A549 (cell line): ENCODE measurements around the gene ARSH. TPM values are rescaled to one million over a fixed set of nuclear protein-coding genes. Genes with fewer than 3 reads are reported as not detected.
A peak's percentile ranks its signal among the peaks of the same experiment; 100 is the strongest.

Experiments
- ATAC-seq, 2 experiments: fragments of 200-7000 bp in 1 of 2; fragments of >200 bp in 1 of 2; cut with Nextera tagmentation in 1 of 2; cut with Tn5 transposase in 1 of 2; 3 replicates each; pipeline versions ENCODE4 v1.8.0 to v1.9.1; 2018 to 2020; ENCODE audit warnings: mild to moderate bottlenecking in 1 of 2, moderate library complexity in 1 of 2
- CTCF ChIA-PET: fragments of 300-600 bp; sonication (Branson Sonifier 250); formaldehyde crosslinking; extraction: SDS; loops from one replicate; lab custom pipeline; 2021; ENCODE audit warnings: antibody characterized with exemption, inconsistent platforms; lab: Yijun Ruan, JAX
- POLR2A ChIA-PET: fragments of 350-600 bp; formaldehyde crosslinking; extraction: SDS; loops from one replicate; lab custom pipeline; 2021; ENCODE audit warnings: antibody characterized with exemption, inconsistent platforms; lab: Yijun Ruan, JAX
- DNase-seq, 2 experiments: peaks; one replicate each; pipeline versions ENCODE4 v3.0.0 to v3.0.0-alpha.2; 2011 to 2016; ENCODE audit warnings: low read depth in 1 of 2, low spot score in 1 of 2
- FAIRE-seq: peaks from 2 replicates; lab custom pipeline; 2011; peaks lifted over from hg19 to GRCh38; lab: Jason Lieb, UNC
- H3K27ac ChIP-seq, 2 experiments: fragments of >200 bp; sonication (Bioruptor Twin); formaldehyde crosslinking; 3 replicates each; pipeline ENCODE4 v1.5.1; 2016 to 2017
- H3K4me1 ChIP-seq: fragments of >200 bp; sonication (Bioruptor Twin); formaldehyde crosslinking; 3 replicates; pipeline ENCODE4 v1.6.1; 2016
- H3K4me2 ChIP-seq: fragments of >200 bp; sonication (Bioruptor Twin); formaldehyde crosslinking; 3 replicates; pipeline ENCODE4 v1.6.1; 2016
- H3K4me3 ChIP-seq: fragments of >200 bp; sonication (Bioruptor Twin); formaldehyde crosslinking; 3 replicates; pipeline ENCODE4 v1.5.1; 2016
- H3K9me3 ChIP-seq: fragments of >200 bp; sonication (Bioruptor Twin); formaldehyde crosslinking; 3 replicates; pipeline ENCODE4 v1.6.1; 2016
- ATOH8 ChIP-seq: fragments of 250-450 bp; sonication (Bioruptor Pico); IDR thresholded peaks from 2 replicates; pipeline ENCODE4 v1.5.0; 2020; ENCODE audit warnings: low read depth, mild to moderate bottlenecking, moderate library complexity
- BHLHE40 ChIP-seq: IDR thresholded peaks from 2 replicates; pipeline ENCODE4 v1.6.1; 2012; ENCODE audit warnings: low read depth, low read length, inconsistent platforms
- CEBPB ChIP-seq, 2 experiments: fragments of >200 bp in 1 of 2; sonication (Bioruptor Twin) in 1 of 2; formaldehyde crosslinking in 1 of 2; IDR thresholded peaks; 2 replicates each; pipeline ENCODE4 v1.6.1; 2012 to 2016
- CHD4 ChIP-seq: fragments of 200-600 bp; sonication (generic); IDR thresholded peaks from 2 replicates; pipeline ENCODE4 v1.6.1; 2016; ENCODE audit warnings: antibody characterized with exemption, mild to moderate bottlenecking, borderline replicate concordance
- EHF ChIP-seq: fragments of 250-450 bp; sonication (Bioruptor Pico); IDR thresholded peaks from 2 replicates; pipeline ENCODE4 v1.5.0; 2020; ENCODE audit warnings: mild to moderate bottlenecking
- HEYL ChIP-seq: fragments of 250-450 bp; sonication (Bioruptor Pico); IDR thresholded peaks from 2 replicates; pipeline ENCODE4 v1.8.0; 2021; ENCODE audit warnings: mild to moderate bottlenecking, moderate library complexity
- HMGXB4 ChIP-seq: fragments of 250-450 bp; sonication (Bioruptor Pico); IDR thresholded peaks from 2 replicates; pipeline ENCODE4 v1.5.0; 2021; ENCODE audit warnings: mild to moderate bottlenecking, moderate library complexity, borderline replicate concordance
- HOXA7 ChIP-seq: fragments of 250-450 bp; sonication (Bioruptor Pico); IDR thresholded peaks from 2 replicates; pipeline ENCODE4 v1.5.0; 2020; ENCODE audit warnings: mild to moderate bottlenecking, moderate library complexity
- HOXB13 ChIP-seq: fragments of 250-450 bp; sonication (Bioruptor Pico); IDR thresholded peaks from 2 replicates; pipeline ENCODE4 v1.5.0; 2020; ENCODE audit warnings: low read depth, mild to moderate bottlenecking, moderate library complexity
- HOXB5 ChIP-seq: fragments of 250-450 bp; sonication (Bioruptor Pico); IDR thresholded peaks from 2 replicates; pipeline ENCODE4 v1.5.0; 2020; ENCODE audit warnings: mild to moderate bottlenecking, moderate library complexity
- MAFK ChIP-seq: fragments of 450-650 bp; IDR thresholded peaks from 2 replicates; pipeline ENCODE4 v1.6.1; 2014; ENCODE audit not compliant: partially characterized antibody
- MYC ChIP-seq: IDR thresholded peaks from 2 replicates; pipeline ENCODE4 v1.6.1; 2012; ENCODE audit warnings: mild to moderate bottlenecking, inconsistent platforms, low read length, improper control_type of control experiment, borderline replicate concordance
- NFE2L2 ChIP-seq: fragments of 150-350 bp; conservative IDR thresholded peaks from 2 replicates; pipeline ENCODE4 v1.6.1; 2014; ENCODE audit warnings: low read length
- NR3C1 ChIP-seq: fragments of >200 bp; sonication (Bioruptor Twin); formaldehyde crosslinking; IDR thresholded peaks from 3 replicates; pipeline ENCODE4 v1.6.1; 2017
- PHF8 ChIP-seq: fragments of 200-600 bp; sonication (generic); IDR thresholded peaks from 2 replicates; pipeline ENCODE4 v1.6.1; 2016; ENCODE audit warnings: low read depth, mild to moderate bottlenecking, antibody characterized with exemption, moderate library complexity, borderline replicate concordance
- POLR2AphosphoS2 ChIP-seq: conservative IDR thresholded peaks from 2 replicates; pipeline ENCODE4 v1.6.1; 2012; ENCODE audit warnings: low read length, improper control_type of control experiment, inconsistent platforms
- RARB ChIP-seq: fragments of 250-450 bp; sonication (Bioruptor Pico); IDR thresholded peaks from 2 replicates; pipeline ENCODE4 v1.8.0; 2021; ENCODE audit warnings: mild to moderate bottlenecking, moderate library complexity
- RFX5 ChIP-seq: fragments of 450-650 bp; IDR thresholded peaks from 2 replicates; pipeline ENCODE4 v1.7.1; 2014; ENCODE audit warnings: antibody characterized with exemption, mild to moderate bottlenecking, moderate library complexity
- SMC3 ChIP-seq: fragments of >200 bp; sonication (Bioruptor Twin); formaldehyde crosslinking; IDR thresholded peaks from 3 replicates; pipeline ENCODE4 v1.6.1; 2018; ENCODE audit warnings: inconsistent platforms
- ZC3H11A ChIP-seq: fragments of 450-650 bp; IDR thresholded peaks from 2 replicates; pipeline ENCODE4 v1.6.1; 2014; ENCODE audit warnings: antibody characterized with exemption, mild to moderate bottlenecking
- ZSCAN20 ChIP-seq: fragments of 250-450 bp; sonication (Bioruptor Pico); IDR thresholded peaks from 2 replicates; pipeline ENCODE4 v1.8.0; 2022; ENCODE audit warnings: mild to moderate bottlenecking, moderate library complexity
- WGBS: methylation state at CpG from one replicate; pipeline ENCODE4 v1.1.6; 2017; ENCODE audit errors: missing lambda C conversion rate; 5-methylcytosine and 5-hydroxymethylcytosine counted together
- polyA plus RNA-seq, 4 experiments: library from polyadenylated mRNA; depleted of rRNA in 3 of 4; stranded (reverse); fragments of >200 nt; fragmentation: RNase III in 1 of 4; extraction: RNeasy Plus Mini Kit Qiagen cat#74134 plus additional on column Dnase treatment in 1 of 4; gene quantifications; 2 replicates in 3 of 4; 3 replicates in 1 of 4; pipeline ENCODE4 v1.2.3, GENCODE V29; 2011 to 2017
- TF ChIP-seq, protein P1 (sequence below): fragments of >200 bp; sonication (Bioruptor Twin); formaldehyde crosslinking; IDR thresholded peaks from 3 replicates; pipeline ENCODE4 v1.5.1; 2016
- TF ChIP-seq, protein P2 (sequence below): fragments of 450-650 bp; IDR thresholded peaks from 2 replicates; pipeline ENCODE4 v1.6.1; 2014; ENCODE audit warnings: antibody characterized with exemption

The ARSH gene
- polyA plus RNA-seq, 2 of the 4 experiments (the other 2 are of a cell fraction): not detected

GRCh38 chrX:3052860-3053259 lies 46.5 kb downstream of the ARSH start:
- ChIA-PET POLR2A (no interaction called here), CTCF (no interaction called here)
- FAIRE-seq (no peak), ATAC-seq (no peak)
- no peak overlapping the region for H3K4me2 ChIP-seq
- no peaks in the 10 kb centered on the region for H3K4me1 ChIP-seq
- H3K9me3 ChIP-seq: no peaks in the 10 kb centered on the region
- TF ChIP-seq ATOH8 (no peak), NFE2L2 (no peak), RFX5 (no peak)
- TF ChIP-seq, protein P1, sequence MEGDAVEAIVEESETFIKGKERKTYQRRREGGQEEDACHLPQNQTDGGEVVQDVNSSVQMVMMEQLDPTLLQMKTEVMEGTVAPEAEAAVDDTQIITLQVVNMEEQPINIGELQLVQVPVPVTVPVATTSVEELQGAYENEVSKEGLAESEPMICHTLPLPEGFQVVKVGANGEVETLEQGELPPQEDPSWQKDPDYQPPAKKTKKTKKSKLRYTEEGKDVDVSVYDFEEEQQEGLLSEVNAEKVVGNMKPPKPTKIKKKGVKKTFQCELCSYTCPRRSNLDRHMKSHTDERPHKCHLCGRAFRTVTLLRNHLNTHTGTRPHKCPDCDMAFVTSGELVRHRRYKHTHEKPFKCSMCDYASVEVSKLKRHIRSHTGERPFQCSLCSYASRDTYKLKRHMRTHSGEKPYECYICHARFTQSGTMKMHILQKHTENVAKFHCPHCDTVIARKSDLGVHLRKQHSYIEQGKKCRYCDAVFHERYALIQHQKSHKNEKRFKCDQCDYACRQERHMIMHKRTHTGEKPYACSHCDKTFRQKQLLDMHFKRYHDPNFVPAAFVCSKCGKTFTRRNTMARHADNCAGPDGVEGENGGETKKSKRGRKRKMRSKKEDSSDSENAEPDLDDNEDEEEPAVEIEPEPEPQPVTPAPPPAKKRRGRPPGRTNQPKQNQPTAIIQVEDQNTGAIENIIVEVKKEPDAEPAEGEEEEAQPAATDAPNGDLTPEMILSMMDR: no peak
- TF ChIP-seq, protein P2, sequence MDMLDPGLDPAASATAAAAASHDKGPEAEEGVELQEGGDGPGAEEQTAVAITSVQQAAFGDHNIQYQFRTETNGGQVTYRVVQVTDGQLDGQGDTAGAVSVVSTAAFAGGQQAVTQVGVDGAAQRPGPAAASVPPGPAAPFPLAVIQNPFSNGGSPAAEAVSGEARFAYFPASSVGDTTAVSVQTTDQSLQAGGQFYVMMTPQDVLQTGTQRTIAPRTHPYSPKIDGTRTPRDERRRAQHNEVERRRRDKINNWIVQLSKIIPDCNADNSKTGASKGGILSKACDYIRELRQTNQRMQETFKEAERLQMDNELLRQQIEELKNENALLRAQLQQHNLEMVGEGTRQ: no peak
- TF ChIP-seq, all 56 proteins: peak for 0
- Histone ChIP-seq H3K4me3 (no peak overlapping the region), H3K27ac (no peak overlapping the region)
- DNase-seq: no peak
- WGBS: 22% methylated on average over 3 of the region's 3 CpGs

- WGBS: 7% methylated on average over 9 of the region's 9 CpGs
- TF ChIP-seq SMC3 (no peak), RFX5 (no peak), HOXA7 (no peak), HEYL (CRISPR knock-in tag) (no peak), ZC3H11A (no peak), MYC (no peak), BHLHE40 (no peak), MAFK (no peak)
- no peak overlapping the region for H3K27ac ChIP-seq
- CTCF ChIA-PET: no interaction called here
- ATAC-seq (peak in 1 of 2 experiments; percentile 24; a peak in 1 of 6 replicates), DNase-seq (no peak), FAIRE-seq (no peak)
- no peaks in the 10 kb centered on the region for H3K9me3 ChIP-seq
- H3K4me3 ChIP-seq: no peak overlapping the region
- POLR2A ChIA-PET: no interaction called here
- 0 out of 3 replicates have a peak overlapping the region, but pooled peaks have one; percentile 7 for H3K4me2 ChIP-seq
- no peaks in the 10 kb centered on the region for H3K4me1 ChIP-seq
These were observed 60.2 kb downstream of the ARSH start for GRCh38 chrX:3066555-3066954.

- no peak overlapping the region for H3K4me3 ChIP-seq
- WGBS: 0% methylated on average over 1 of the region's 1 CpG
- H3K9me3 ChIP-seq: no peaks in the 10 kb centered on the region
- POLR2A ChIA-PET: no interaction called here
- no peak overlapping the region for H3K4me2 ChIP-seq
- CTCF ChIA-PET: no interaction called here
- FAIRE-seq: no peak
- no peak for ATAC-seq
- H3K27ac ChIP-seq: no peak overlapping the region
- H3K4me1 ChIP-seq: no peaks in the 10 kb centered on the region
- DNase-seq: no peak
- TF ChIP-seq POLR2AphosphoS2 (no peak), PHF8 (no peak), CEBPB (IDR thresholded peaks at IDR 0.05) (no peak), HOXB13 (CRISPR knock-in tag) (no peak), ZSCAN20 (CRISPR knock-in tag) (no peak), HMGXB4 (CRISPR knock-in tag) (no peak), NR3C1 (no peak), ATOH8 (no peak), SMC3 (no peak), RARB (CRISPR knock-in tag) (no peak), CHD4 (no peak), HOXB5 (CRISPR knock-in tag) (no peak), EHF (CRISPR knock-in tag) (no peak), MAFK (no peak)
These were observed 69.6 kb downstream of the ARSH start for GRCh38 chrX:3075959-3076358.
